A549 treated with RU486 at 1 μM for 4 hours (cell line): ENCODE data around the gene NEU4. TPM values are rescaled to one million over a fixed set of nuclear protein-coding genes. Genes with fewer than 3 reads are reported as not detected.

Experiments
- total RNA-seq: library from RNA; stranded (reverse); fragments of 200-300 nt; extraction: Qiagen RNA extraction; gene quantifications from 5 replicates; pipeline ENCODE4 v1.2.3, GENCODE V29; 2022; ENCODE audit warnings: low read depth

Gene NEU4
- 0.13 to 0.34 TPM (median 0.18 TPM) in 4 of 5 replicates, not detected in the other for total RNA-seq

GRCh38 chr2:241808721-241809382, at the start of gene NEU4:
Gene NEU4 (plus strand): TSS chr2:241809193. CDS start chr2:241814485, 5,292 bp downstream.

GRCh38 chr2:241776336-241777169, 32.4 kb upstream of the NEU4 start, which contains the start of gene GAL3ST2:
Gene GAL3ST2 (plus strand): TSS chr2:241776822. CDS start chr2:241776956, 134 bp downstream.

GRCh38 chr2:241858206-241859016, 49.4 kb downstream of the NEU4 start, which contains the start of gene PDCD1:
Gene PDCD1 (minus strand): TSS chr2:241858894. CDS start chr2:241858838, 56 bp downstream.

Other genes with a start within 250 kb of the NEU4 start
- gene THAP4, start 172.0 kb upstream of the NEU4 start, total RNA-seq, result 61.7 to 88.3 TPM (median 82.6 TPM) in 5 replicates
- gene ATG4B, start 171.5 kb upstream of the NEU4 start, total RNA-seq, result 51.3 to 73.6 TPM (median 53.1 TPM) in 5 replicates
- gene DTYMK, start 122.4 kb upstream of the NEU4 start, total RNA-seq, result 115 to 148 TPM (median 137 TPM) in 5 replicates
- gene ING5, start 107.2 kb upstream of the NEU4 start, total RNA-seq, result 20.4 to 24.2 TPM (median 23.6 TPM) in 5 replicates
- 7.0 to 11.0 TPM (median 9.1 TPM) in 5 replicates for gene D2HGDH, start 74.6 kb upstream of the NEU4 start, total RNA-seq
- 0.10 to 0.36 TPM (median 0.23 TPM) in 4 of 5 replicates, not detected in the other for gene GAL3ST2, start 32.4 kb upstream of the NEU4 start, total RNA-seq
- not detected in 5 replicates for gene PDCD1, start 49.7 kb downstream of the NEU4 start, total RNA-seq
- not detected in 5 replicates for gene RTP5, start 60.5 kb downstream of the NEU4 start, total RNA-seq